Loucy (cell line): ENCODE data around the gene TOPAZ1.

Experiments used
- H2AFZ ChIP-seq: fragments of 200-600 bp; sonication (generic); 2 replicates; pipeline ENCODE4 v1.6.0; 2016; ENCODE audit warnings: antibody characterized with exemption, mild to moderate bottlenecking, low read length, moderate library complexity
- H3F3A ChIP-seq: fragments of 200-600 bp; 2 replicates; pipeline ENCODE4 v1.6.0; 2016; ENCODE audit warnings: antibody characterized with exemption, low read depth, mild to moderate bottlenecking
- H3K27me3 ChIP-seq: fragments of 200-600 bp; sonication (generic); 2 replicates; pipeline ENCODE4 v1.6.1; 2014; ENCODE audit warnings: low read length, mild to moderate bottlenecking; ENCODE audit not compliant: insufficient read depth, poor library complexity, severe bottlenecking
- H3K36me3 ChIP-seq: fragments of 200-600 bp; sonication (generic); 2 replicates; pipeline ENCODE4 v1.6.1; 2016; ENCODE audit warnings: low read length; ENCODE audit not compliant: insufficient read depth
- H3K4me1 ChIP-seq: fragments of 200-600 bp; sonication (generic); 2 replicates; pipeline ENCODE4 v1.5.1; 2014; ENCODE audit warnings: low read length, mild to moderate bottlenecking; ENCODE audit not compliant: insufficient read depth, poor library complexity, severe bottlenecking
- H3K4me2 ChIP-seq: fragments of 200-600 bp; sonication (generic); 2 replicates; pipeline ENCODE4 v1.6.0; 2014; ENCODE audit warnings: antibody characterized with exemption, low read length, low read depth, mild to moderate bottlenecking; ENCODE audit not compliant: poor library complexity, severe bottlenecking
- H3K4me3 ChIP-seq: fragments of 200-600 bp; sonication (generic); 2 replicates; pipeline ENCODE4 v1.5.1; 2014; ENCODE audit warnings: low read length, mild to moderate bottlenecking, mixed read lengths; ENCODE audit not compliant: poor library complexity, severe bottlenecking
- H3K79me2 ChIP-seq: fragments of 200-600 bp; sonication (generic); 2 replicates; pipeline ENCODE4 v1.6.1; 2014; ENCODE audit warnings: low read length; ENCODE audit not compliant: insufficient read depth
- H3K9ac ChIP-seq: fragments of 200-600 bp; sonication (generic); 2 replicates; pipeline ENCODE4 v1.6.0; 2014; ENCODE audit warnings: mild to moderate bottlenecking, low read depth, low read length, moderate library complexity; ENCODE audit not compliant: poor library complexity, severe bottlenecking
- H3K9me2 ChIP-seq: fragments of 200-600 bp; sonication (generic); replicated peaks from 2 replicates; pipeline ENCODE4 v1.6.1; 2016; ENCODE audit warnings: low read depth, low read length, mixed read lengths
- H3K9me3 ChIP-seq: fragments of 200-600 bp; sonication (generic); 2 replicates; pipeline ENCODE4 v1.6.1; 2014; ENCODE audit warnings: mild to moderate bottlenecking, antibody characterized with exemption, low read length, low read depth; ENCODE audit not compliant: insufficient read depth
- H4K20me1 ChIP-seq: fragments of 200-600 bp; sonication (generic); 2 replicates; pipeline ENCODE4 v1.6.0; 2014; ENCODE audit warnings: antibody characterized with exemption, low read length, mild to moderate bottlenecking; ENCODE audit not compliant: insufficient read depth, poor library complexity, severe bottlenecking
- CTCF ChIP-seq: fragments of 200-600 bp; sonication (generic); conservative IDR thresholded peaks from 2 replicates; pipeline ENCODE4 v1.5.1; 2014; ENCODE audit warnings: mild to moderate bottlenecking, antibody characterized with exemption, low read length
- EZH2phosphoT487 ChIP-seq: fragments of 200-600 bp; IDR thresholded peaks from 2 replicates; pipeline ENCODE4 v1.6.1; 2018; ENCODE audit warnings: antibody characterized with exemption, mild to moderate bottlenecking, moderate library complexity, borderline replicate concordance

Gene TOPAZ1

DNA sequence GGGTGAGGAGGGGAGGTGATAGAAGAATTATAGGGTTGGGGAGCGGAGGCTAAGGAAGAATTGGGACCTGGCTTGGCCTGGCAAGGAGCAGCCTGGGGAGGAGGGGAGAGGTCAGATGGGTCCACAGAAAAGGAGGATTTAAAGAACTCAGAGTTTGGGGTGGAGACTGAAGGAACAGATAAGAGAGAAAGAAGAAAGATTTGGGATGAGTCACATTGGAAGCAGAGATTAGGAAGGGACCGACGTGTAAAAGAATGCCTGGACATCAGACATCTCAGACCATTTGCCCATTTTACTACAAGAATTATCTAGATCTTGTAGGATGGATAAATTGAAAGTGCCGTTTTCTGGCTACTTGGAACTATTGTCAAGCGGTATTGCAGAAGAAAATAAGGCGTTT is 107.3 kb downstream of the TOPAZ1 start:
- TF ChIP-seq EZH2phosphoT487, result no peak
- no peak for TF ChIP-seq CTCF
- no peaks in the 10 kb centered on the region for H3K27me3 ChIP-seq
- no peaks in the 10 kb centered on the region for H3K36me3 ChIP-seq

DNA sequence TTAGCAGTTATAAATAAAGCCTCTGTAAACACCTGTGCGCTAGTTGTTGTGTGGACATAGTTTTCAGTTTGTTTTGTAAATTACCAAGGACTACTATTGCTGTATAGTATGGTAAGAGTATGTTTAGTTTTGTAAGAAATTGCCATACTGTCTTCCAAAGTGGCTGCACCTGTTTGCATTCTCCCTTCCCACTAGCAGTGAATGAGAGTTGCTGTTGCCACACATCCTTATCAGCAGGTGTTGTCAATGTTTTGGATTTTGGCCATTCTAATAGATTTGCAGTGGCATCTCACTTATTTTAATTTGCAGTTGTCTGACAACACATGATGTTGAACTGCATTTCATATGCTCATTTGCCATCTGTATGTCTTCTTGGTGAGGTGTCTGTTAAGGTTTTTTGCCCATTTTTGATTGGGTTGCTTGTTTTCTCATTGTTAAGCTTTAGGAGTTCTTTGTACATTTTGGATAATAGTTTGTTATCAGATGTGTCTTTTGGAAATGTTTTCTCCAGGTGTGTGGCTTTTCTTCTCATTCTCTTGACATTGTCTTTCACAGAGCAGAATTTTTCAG is 111.8 kb downstream of the TOPAZ1 start:
- peaks cover 7% of the 10 kb centered on the region; the same call in 1 of the 2 replicates for H3K79me2 ChIP-seq
- no peaks in the 10 kb centered on the region for H3K9me3 ChIP-seq
- H3K27me3 ChIP-seq, result no peaks in the 10 kb centered on the region
- H3K4me1 ChIP-seq, result no peaks in the 10 kb centered on the region
- no peak overlapping the region for H3K4me2 ChIP-seq
- H2AFZ ChIP-seq, result no peak overlapping the region
- H3K4me3 ChIP-seq, result no peak overlapping the region
- no peaks in the 10 kb centered on the region for H4K20me1 ChIP-seq
- no peaks in the 10 kb centered on the region for H3K9me2 ChIP-seq
- H3K36me3 ChIP-seq, result peaks cover 3% of the 10 kb centered on the region; the same call in 1 of the 2 replicates
- H3F3A ChIP-seq, result no peaks in the 10 kb centered on the region
- TF ChIP-seq CTCF, result no peak
- TF ChIP-seq EZH2phosphoT487, result no peak
- no peak overlapping the region for H3K9ac ChIP-seq

More for the DNA sequence above, 107.3 kb downstream of the TOPAZ1 start:
- H3K9ac ChIP-seq, result no peak overlapping the region
- no peaks in the 10 kb centered on the region for H3K9me3 ChIP-seq
- H3K4me2 ChIP-seq, result no peak overlapping the region
- H4K20me1 ChIP-seq, result no peaks in the 10 kb centered on the region
- no peaks in the 10 kb centered on the region for H3K79me2 ChIP-seq
- no peaks in the 10 kb centered on the region for H3K9me2 ChIP-seq
- no peak overlapping the region for H2AFZ ChIP-seq
- H3K4me1 ChIP-seq, result no peaks in the 10 kb centered on the region
- no peaks in the 10 kb centered on the region for H3F3A ChIP-seq
- no peak overlapping the region for H3K4me3 ChIP-seq

DNA sequence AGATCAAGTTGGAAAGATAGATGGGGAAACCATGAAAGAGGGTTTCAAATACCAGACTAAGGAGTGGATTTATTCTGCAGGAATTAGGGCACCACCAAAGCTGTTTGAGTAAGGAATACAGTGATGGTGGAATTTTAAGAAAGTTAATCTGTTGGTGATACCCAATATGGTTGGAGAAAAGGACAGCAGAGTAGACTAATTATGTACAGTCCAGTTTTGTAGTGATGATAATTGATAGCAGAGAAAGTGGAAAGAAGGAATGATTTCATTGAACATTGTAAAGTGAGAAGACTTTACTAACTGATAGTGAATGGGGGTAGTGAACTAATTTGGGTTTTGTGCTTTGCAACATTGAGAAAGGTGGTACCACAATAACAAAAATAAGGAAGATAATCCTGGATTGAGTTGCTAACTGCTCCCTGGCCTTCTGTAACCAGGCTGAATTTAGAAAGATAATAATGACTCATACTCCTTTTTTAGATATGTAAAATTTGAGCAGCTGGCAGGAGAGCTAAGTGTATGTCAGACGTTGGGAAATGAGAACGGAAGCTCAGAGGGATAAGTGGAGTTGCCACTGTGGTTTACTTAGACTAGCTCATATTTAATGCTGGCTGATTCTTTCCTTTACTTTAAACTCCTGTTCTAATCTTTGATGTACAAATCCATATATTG is 113.8 kb downstream of the TOPAZ1 start:
- no peaks in the 10 kb centered on the region for H4K20me1 ChIP-seq
- no peaks in the 10 kb centered on the region for H3K9me3 ChIP-seq
- TF ChIP-seq CTCF (no peak), EZH2phosphoT487 (no peak)
- no peaks in the 10 kb centered on the region for H3F3A ChIP-seq
- H3K9ac ChIP-seq, result no peak overlapping the region
- no peak overlapping the region for H3K4me2 ChIP-seq
- H3K36me3 ChIP-seq, result peaks cover 3% of the 10 kb centered on the region; the same call in 1 of the 2 replicates
- peaks cover 7% of the 10 kb centered on the region; the same call in 1 of the 2 replicates for H3K79me2 ChIP-seq
- no peaks in the 10 kb centered on the region for H3K4me1 ChIP-seq
- no peaks in the 10 kb centered on the region for H3K27me3 ChIP-seq
- H3K9me2 ChIP-seq, result no peaks in the 10 kb centered on the region
- H2AFZ ChIP-seq, result no peak overlapping the region
- H3K4me3 ChIP-seq, result no peak overlapping the region
